GM18499 (cell line): ENCODE data around the gene STRN.
"Not testable (repeated sequence)": the region's sequence is repeated elsewhere in the genome, so short reads cannot be mapped to it uniquely, and the experiment has no call there.

Experiments used
- ATAC-seq: cut with Tn5 transposase; IDR thresholded peaks from one replicate; pipeline ENCODE4 v1.9.1; 2021; ENCODE audit warnings: moderate number of reproducible peaks; ENCODE audit not compliant: insufficient read depth, unreplicated experiment

Gene STRN

GRCh38 chr2:36919041-36919837, 47.1 kb downstream of the STRN start:
- no peak for ATAC-seq

GRCh38 chr2:36918307-36918706, 48.0 kb downstream of the STRN start:
- no peak for ATAC-seq

- ATAC-seq: no peak
These were observed 50.7 kb downstream of the STRN start for GRCh38 chr2:36915627-36916026.

GRCh38 chr2:36912695-36913094, 53.6 kb downstream of the STRN start:
- ATAC-seq: no peak

- ATAC-seq: no peak
These were observed 55.3 kb downstream of the STRN start for GRCh38 chr2:36911012-36911411.

GRCh38 chr2:36906277-36906676, 60.1 kb downstream of the STRN start:
- ATAC-seq: no peak

GRCh38 chr2:36904636-36905035, 61.7 kb downstream of the STRN start:
- ATAC-seq: no peak

GRCh38 chr2:36902385-36903120, 63.8 kb downstream of the STRN start:
- no peak for ATAC-seq

- ATAC-seq: no peak
These were observed 73.5 kb downstream of the STRN start for GRCh38 chr2:36892805-36893204.

- no peak for ATAC-seq
These were observed 76.5 kb downstream of the STRN start for GRCh38 chr2:36889795-36890194.

- ATAC-seq: not testable (repeated sequence)
These were observed 79.2 kb downstream of the STRN start for GRCh38 chr2:36887095-36887494.

- ATAC-seq: no peak
These were observed 79.7 kb downstream of the STRN start for GRCh38 chr2:36886664-36887063.

- ATAC-seq: no peak
These were observed 80.7 kb downstream of the STRN start for GRCh38 chr2:36885605-36886004.

GRCh38 chr2:36882532-36882931, 83.8 kb downstream of the STRN start:
- no peak for ATAC-seq

- ATAC-seq: no peak
These were observed 84.5 kb downstream of the STRN start for GRCh38 chr2:36881816-36882215.

- ATAC-seq: no peak
These were observed 87.9 kb downstream of the STRN start for GRCh38 chr2:36878429-36878828.

GRCh38 chr2:36871068-36871707, 95.1 kb downstream of the STRN start:
- no peak for ATAC-seq

GRCh38 chr2:36869606-36870005, 96.7 kb downstream of the STRN start:
- no peak for ATAC-seq

- no peak for ATAC-seq
These were observed 104.4 kb downstream of the STRN start for GRCh38 chr2:36861896-36862295.

GRCh38 chr2:36859366-36859792, 107.0 kb downstream of the STRN start:
- no peak for ATAC-seq
